ENCODE measurements around the gene ZNF827.

ZNF827 gene

DNA sequence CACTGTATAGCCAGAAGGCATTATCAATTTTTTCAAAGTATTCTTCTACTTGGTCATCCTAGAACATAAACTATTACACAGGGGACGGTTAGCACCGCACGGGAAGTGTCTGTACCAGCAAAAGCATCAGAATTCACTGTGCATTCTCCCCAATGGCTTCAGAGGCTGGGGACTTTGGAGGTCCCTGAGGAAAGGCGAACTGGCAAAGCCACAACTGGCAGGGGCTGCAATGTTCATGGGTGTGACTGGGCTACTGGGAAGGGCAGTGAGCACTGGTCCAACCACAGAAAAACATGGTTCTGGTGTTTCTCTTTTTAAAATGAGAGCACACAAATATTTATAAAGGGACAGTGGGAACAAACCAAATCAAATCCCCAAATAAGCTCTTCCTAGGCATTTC is 175.2 kb downstream of the ZNF827 start (continued):
- TF ChIP-seq ZNF184 (tag by site-specific recombination; IDR thresholded peaks at IDR 0.05) (no peak), ZFP37 (tag by site-specific recombination; IDR thresholded peaks at IDR 0.05) (no peak), ZNF302 (tag by site-specific recombination; IDR thresholded peaks at IDR 0.05; ENCODE audit: low read depth) (no peak)

DNA sequence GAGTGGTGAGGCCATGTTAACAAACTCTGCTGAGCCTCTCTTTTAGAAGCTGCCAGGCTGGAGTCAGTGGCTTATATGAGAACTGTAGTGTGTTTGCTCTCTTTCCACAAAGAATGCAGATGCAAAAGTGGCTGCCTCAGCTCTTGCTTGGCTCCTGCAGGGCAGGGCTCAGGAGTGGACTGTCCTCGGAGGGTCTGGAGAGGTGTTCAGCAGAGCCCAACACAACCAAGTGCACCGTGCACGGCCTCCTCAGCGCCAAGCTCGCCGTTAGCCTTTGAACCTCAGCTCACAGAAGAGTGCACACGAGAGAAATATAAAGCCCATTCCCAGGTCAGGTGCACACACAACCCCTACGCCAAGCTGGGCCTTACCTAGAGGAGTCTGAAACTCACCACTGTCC is 175.9 kb downstream of the ZNF827 start:
- ChIA-PET CTCF (interaction anchor here (0.6 kb wide), 1 partner anchor 192 kb away, joined by 3 read pairs; no protein-coding TSS in a partner anchor), POLR2A (no interaction called here)
- no peaks in the 10 kb centered on the region for H3K4me1 ChIP-seq (ENCODE audit: control insufficient read depth, insufficient read depth, low read length)
- H3K4me3 ChIP-seq (ENCODE audit: low read depth, low read length) = no peak overlapping the region
- no peak overlapping the region for H3K27ac ChIP-seq (ENCODE audit: extremely low read depth, low read depth, low read length)
- H3K9me3 ChIP-seq (ENCODE audit: control insufficient read depth, insufficient read depth, low read depth, low read length) = no peaks in the 10 kb centered on the region
- peaks cover 0 to 44% of the 10 kb centered on the region in 2 experiments; a peak in 1 of 3 replicates for H3K36me3 ChIP-seq (ENCODE audit: control insufficient read depth in 2 of 2, insufficient read depth in 1 of 2, low read length in 2 of 2)
- TF ChIP-seq, protein P1, sequence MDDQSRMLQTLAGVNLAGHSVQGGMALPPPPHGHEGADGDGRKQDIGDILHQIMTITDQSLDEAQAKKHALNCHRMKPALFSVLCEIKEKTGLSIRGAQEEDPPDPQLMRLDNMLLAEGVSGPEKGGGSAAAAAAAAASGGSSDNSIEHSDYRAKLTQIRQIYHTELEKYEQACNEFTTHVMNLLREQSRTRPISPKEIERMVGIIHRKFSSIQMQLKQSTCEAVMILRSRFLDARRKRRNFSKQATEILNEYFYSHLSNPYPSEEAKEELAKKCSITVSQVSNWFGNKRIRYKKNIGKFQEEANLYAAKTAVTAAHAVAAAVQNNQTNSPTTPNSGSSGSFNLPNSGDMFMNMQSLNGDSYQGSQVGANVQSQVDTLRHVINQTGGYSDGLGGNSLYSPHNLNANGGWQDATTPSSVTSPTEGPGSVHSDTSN (CRISPR knock-in tag; IDR thresholded peaks at IDR 0.05) = no peak
- no peak for TF ChIP-seq ZNF2 (tag by site-specific recombination; IDR thresholded peaks at IDR 0.05)
- TF ChIP-seq ZNF670 (tag by site-specific recombination; IDR thresholded peaks at IDR 0.05; ENCODE audit: low read depth) = no peak
- TF ChIP-seq, protein P2, sequence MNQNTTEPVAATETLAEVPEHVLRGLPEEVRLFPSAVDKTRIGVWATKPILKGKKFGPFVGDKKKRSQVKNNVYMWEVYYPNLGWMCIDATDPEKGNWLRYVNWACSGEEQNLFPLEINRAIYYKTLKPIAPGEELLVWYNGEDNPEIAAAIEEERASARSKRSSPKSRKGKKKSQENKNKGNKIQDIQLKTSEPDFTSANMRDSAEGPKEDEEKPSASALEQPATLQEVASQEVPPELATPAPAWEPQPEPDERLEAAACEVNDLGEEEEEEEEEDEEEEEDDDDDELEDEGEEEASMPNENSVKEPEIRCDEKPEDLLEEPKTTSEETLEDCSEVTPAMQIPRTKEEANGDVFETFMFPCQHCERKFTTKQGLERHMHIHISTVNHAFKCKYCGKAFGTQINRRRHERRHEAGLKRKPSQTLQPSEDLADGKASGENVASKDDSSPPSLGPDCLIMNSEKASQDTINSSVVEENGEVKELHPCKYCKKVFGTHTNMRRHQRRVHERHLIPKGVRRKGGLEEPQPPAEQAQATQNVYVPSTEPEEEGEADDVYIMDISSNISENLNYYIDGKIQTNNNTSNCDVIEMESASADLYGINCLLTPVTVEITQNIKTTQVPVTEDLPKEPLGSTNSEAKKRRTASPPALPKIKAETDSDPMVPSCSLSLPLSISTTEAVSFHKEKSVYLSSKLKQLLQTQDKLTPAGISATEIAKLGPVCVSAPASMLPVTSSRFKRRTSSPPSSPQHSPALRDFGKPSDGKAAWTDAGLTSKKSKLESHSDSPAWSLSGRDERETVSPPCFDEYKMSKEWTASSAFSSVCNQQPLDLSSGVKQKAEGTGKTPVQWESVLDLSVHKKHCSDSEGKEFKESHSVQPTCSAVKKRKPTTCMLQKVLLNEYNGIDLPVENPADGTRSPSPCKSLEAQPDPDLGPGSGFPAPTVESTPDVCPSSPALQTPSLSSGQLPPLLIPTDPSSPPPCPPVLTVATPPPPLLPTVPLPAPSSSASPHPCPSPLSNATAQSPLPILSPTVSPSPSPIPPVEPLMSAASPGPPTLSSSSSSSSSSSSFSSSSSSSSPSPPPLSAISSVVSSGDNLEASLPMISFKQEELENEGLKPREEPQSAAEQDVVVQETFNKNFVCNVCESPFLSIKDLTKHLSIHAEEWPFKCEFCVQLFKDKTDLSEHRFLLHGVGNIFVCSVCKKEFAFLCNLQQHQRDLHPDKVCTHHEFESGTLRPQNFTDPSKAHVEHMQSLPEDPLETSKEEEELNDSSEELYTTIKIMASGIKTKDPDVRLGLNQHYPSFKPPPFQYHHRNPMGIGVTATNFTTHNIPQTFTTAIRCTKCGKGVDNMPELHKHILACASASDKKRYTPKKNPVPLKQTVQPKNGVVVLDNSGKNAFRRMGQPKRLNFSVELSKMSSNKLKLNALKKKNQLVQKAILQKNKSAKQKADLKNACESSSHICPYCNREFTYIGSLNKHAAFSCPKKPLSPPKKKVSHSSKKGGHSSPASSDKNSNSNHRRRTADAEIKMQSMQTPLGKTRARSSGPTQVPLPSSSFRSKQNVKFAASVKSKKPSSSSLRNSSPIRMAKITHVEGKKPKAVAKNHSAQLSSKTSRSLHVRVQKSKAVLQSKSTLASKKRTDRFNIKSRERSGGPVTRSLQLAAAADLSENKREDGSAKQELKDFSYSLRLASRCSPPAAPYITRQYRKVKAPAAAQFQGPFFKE (tag by site-specific recombination; IDR thresholded peaks at IDR 0.05; ENCODE audit: borderline replicate concordance) = no peak
- TF ChIP-seq ZNF266 (tag by site-specific recombination; IDR thresholded peaks at IDR 0.05; ENCODE audit: low read depth) = no peak
- TF ChIP-seq, protein P3, sequence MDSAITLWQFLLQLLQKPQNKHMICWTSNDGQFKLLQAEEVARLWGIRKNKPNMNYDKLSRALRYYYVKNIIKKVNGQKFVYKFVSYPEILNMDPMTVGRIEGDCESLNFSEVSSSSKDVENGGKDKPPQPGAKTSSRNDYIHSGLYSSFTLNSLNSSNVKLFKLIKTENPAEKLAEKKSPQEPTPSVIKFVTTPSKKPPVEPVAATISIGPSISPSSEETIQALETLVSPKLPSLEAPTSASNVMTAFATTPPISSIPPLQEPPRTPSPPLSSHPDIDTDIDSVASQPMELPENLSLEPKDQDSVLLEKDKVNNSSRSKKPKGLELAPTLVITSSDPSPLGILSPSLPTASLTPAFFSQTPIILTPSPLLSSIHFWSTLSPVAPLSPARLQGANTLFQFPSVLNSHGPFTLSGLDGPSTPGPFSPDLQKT (IDR thresholded peaks at IDR 0.05; ENCODE audit: borderline replicate concordance, low read depth, low read length) = no peak
- TF ChIP-seq ZNF701 (tag by site-specific recombination; IDR thresholded peaks at IDR 0.05) = no peak
- TF ChIP-seq YY1 (tag by site-specific recombination; IDR thresholded peaks at IDR 0.05) = no peak
- no peak for TF ChIP-seq SETDB1 (IDR thresholded peaks at IDR 0.05; ENCODE audit: insufficient read length, low read length)
- TF ChIP-seq ZNF324 (tag by site-specific recombination; IDR thresholded peaks at IDR 0.05) = no peak
- no peak for TF ChIP-seq ZNF623 (tag by site-specific recombination; IDR thresholded peaks at IDR 0.05)
- TF ChIP-seq, protein P4, sequence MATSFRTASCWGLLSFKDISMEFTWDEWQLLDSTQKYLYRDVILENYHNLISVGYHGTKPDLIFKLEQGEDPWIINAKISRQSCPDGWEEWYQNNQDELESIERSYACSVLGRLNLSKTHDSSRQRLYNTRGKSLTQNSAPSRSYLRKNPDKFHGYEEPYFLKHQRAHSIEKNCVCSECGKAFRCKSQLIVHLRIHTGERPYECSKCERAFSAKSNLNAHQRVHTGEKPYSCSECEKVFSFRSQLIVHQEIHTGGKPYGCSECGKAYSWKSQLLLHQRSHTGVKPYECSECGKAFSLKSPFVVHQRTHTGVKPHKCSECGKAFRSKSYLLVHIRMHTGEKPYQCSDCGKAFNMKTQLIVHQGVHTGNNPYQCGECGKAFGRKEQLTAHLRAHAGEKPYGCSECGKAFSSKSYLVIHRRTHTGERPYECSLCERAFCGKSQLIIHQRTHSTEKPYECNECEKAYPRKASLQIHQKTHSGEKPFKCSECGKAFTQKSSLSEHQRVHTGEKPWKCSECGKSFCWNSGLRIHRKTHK (tag by site-specific recombination; IDR thresholded peaks at IDR 0.05) = no peak
- no peak for TF ChIP-seq ZFP69B (tag by site-specific recombination; IDR thresholded peaks at IDR 0.05)
- no peak for TF ChIP-seq ZNF600 (tag by site-specific recombination; IDR thresholded peaks at IDR 0.05)
- TF ChIP-seq ZNF433 (tag by site-specific recombination; IDR thresholded peaks at IDR 0.05; ENCODE audit: low read depth) = no peak
- TF ChIP-seq ZFP3 (tag by site-specific recombination; IDR thresholded peaks at IDR 0.05; ENCODE audit: low read depth) = no peak

Data from HEK293 (cell line).